ENCODE measurements around the gene HRH2.
"Not testable (repeated sequence)": the region's sequence is repeated elsewhere in the genome, so short reads cannot be mapped to it uniquely, and the experiment has no call there.

Gene HRH2

GRCh38 chr5:175745210-175745609, 87.3 kb downstream of the HRH2 start:
- DNase-seq, result no peak

GRCh38 chr5:175746851-175747250, 89.0 kb downstream of the HRH2 start:
- DNase-seq, result peak; percentile 39

- DNase-seq, result no peak
Observed at GRCh38 chr5:175747539-175748060, 89.7 kb downstream of the HRH2 start.

- DNase-seq, result no peak
Observed at GRCh38 chr5:175748650-175749049, 90.8 kb downstream of the HRH2 start.

GRCh38 chr5:175749591-175749990, 91.7 kb downstream of the HRH2 start:
- no peak for DNase-seq

GRCh38 chr5:175750511-175750931, 92.7 kb downstream of the HRH2 start:
- peak; percentile 86 for DNase-seq

- DNase-seq, result no peak
Observed at GRCh38 chr5:175751369-175751768, 93.5 kb downstream of the HRH2 start.

- DNase-seq, result peak; percentile 26
Observed at GRCh38 chr5:175752826-175753535, 95.1 kb downstream of the HRH2 start.

GRCh38 chr5:175753536-175754402, 95.9 kb downstream of the HRH2 start:
- DNase-seq, result peak; percentile 31

- DNase-seq, result not testable (repeated sequence)
Observed at GRCh38 chr5:175759991-175760390, 102.1 kb downstream of the HRH2 start.
